GM21515 (cell line): ENCODE data around the gene FAM120A.
"Not testable (repeated sequence)": the region's sequence is repeated elsewhere in the genome, so short reads cannot be mapped to it uniquely, and the experiment has no call there.

Source experiments
- ATAC-seq: cut with Tn5 transposase; IDR thresholded peaks from one replicate; pipeline ENCODE4 v1.9.1; 2021; ENCODE audit not compliant: unreplicated experiment

Gene FAM120A

DNA sequence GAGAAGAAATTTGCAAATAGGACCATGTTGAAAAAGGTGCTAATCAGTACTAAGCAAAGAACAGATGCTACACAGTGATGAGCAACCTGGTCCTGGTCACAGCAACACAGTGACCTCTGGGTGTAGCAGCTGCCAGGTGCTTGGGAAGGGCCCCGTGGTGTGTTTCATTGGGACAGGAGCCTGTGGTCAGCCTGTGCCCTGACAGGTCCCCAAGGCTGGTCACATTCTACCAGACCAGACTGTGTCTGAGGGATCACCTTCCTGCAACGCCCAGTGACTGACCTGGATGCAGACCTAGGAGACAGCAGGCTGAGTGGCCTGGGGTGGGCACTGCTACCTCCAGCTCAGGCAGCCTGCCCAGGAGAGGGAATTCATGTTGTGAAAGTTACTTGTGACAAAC, 56.7 kb downstream of the FAM120A start:
- ATAC-seq, result no peak

DNA sequence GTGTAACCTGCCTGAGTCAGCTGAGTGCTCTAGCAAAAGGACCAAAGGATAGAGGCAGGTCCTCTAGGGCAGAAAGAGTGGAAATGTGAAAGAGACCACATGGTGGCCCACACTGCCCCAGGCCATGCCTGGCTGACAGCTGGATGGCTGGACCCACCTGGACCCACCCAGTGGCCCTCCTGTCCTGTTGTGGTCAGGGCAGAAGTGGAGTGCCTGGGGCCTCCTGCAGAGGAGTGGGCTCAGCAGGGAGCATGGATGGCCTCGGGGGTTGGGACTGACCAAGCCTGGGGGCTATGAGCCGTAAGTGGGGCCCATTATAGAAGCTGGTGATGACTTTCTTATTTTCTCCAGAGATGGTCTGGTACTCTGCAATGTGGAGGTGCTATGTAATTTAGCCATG, 57.6 kb downstream of the FAM120A start:
- ATAC-seq, result no peak

DNA sequence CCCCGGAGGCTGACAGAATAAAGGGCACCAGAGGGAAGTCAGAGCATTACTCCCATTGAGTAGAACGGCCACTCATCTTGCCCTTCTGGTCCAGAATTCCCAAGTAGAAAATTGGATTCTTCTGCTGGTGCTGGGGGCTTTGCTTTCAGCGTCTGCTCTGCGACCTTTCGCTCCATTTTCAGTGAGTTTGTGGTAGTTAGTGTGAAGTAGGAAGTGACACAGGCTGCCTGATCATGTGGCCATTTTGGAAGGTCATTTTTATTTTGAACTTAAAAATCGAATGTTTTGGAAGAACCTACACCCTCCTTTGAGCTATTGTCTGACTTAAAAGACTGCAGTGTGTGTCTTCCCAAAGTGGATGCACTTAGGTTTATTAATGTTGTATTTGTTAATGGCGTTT, 58.6 kb downstream of the FAM120A start:
- no peak for ATAC-seq

DNA sequence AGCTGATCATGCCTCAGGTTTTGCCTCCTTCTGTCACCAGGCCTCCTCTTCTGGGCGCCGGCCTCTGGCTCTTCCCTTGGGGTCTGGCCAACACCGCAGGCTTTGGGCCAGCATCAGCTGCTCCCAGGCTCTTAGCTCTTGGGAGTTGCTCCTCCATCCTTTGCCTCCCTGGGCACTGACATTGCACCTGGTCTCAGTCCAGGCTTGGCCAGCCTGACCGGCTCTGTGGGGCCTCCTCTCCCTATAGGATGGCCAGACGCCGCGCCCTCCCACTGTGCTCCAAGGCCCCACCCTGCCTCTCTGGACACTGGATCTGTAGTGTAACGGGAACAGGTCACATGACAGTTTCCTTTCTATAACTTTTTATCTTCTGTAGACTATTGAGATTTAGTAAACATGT, 59.7 kb downstream of the FAM120A start:
- not testable (repeated sequence) for ATAC-seq

DNA sequence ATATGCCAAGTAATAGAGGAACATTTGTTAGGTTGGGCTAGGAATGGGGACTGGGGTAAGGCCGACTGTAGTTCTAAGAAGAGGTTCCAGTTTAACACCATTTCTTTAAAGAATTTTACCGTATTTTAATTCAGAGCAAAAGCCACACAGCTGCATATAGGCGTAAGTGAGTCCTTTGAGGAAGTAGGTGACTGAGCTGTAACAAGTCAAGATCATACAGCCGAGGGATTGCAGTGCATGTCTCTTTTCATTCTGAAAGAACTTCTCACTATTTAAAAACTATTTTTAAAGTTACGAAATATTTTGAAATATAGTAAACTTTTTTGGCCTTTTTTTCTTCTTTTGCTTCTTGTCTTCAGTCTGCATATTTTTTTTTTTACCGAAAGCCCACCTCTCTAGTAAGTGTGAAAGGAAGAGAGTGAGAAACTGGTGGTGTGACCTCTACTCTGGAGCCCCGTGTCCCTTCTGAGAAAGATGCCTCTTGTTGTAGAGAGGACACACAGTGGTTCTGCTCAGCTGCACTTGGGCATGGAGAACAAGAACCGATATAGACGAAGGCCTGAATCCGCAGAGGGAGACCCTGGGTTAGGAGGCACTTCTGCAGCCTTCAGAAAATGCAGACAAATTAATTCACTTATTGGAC, 60.8 kb downstream of the FAM120A start:
- ATAC-seq, result not testable (repeated sequence)

DNA sequence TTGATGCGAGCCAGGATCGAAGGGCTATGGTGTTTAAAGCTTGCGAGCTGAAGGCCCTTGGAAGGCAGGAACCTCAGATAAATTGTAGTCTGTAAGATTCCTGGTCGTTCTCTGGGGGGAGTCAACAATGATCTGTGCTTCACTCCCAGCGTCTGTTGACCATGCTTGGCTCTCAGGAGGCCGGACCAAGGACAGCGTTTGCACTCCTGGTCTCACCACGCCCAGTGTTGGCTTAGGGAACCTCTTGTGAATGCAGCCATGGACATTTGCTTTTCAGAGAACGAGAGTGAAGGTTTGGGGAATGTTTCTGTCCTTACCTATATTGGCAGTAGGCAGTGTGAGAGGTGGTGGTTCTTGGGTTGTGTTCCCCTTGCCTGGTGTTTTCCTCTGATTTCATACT, 62.1 kb downstream of the FAM120A start:
- ATAC-seq, result no peak

DNA sequence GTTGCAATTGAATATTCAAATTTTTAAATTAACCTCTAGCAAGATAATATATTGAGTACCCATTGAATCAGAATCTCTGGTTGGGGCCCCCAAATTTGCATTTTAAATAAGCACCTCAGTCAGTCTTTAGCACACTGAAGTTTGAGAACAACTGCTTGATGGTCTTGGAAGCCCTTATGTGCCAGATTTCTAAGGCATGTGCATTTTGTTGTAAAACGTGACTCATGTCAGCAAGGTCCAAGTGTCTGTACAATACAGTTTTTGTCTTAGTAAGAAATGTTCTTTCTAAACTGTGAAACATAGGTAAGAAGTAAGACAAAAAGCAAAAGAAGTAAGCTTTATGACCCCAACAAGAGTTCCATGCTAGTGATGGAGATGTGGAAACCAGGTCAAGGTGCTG, 65.8 kb downstream of the FAM120A start:
- no peak for ATAC-seq

DNA sequence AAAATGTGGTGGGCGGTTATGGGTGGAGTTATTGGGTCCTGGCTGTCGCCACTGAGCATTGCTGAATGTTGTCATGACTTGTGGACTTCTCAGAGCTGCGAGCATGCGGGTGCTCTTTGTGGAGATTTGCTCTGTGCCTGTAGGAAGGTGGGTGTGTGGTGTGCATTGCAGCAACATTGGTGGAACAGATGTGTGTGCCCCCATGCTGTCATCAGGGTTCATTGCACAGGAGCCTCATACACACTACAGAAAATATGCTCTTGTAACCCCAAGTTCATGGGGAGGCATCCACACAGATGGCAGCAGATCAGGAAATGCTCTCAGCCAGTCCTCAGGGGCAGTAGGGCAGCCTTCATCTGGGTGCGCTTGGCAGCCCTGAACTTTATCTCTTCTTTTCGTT, 69.0 kb downstream of the FAM120A start:
- no peak for ATAC-seq

DNA sequence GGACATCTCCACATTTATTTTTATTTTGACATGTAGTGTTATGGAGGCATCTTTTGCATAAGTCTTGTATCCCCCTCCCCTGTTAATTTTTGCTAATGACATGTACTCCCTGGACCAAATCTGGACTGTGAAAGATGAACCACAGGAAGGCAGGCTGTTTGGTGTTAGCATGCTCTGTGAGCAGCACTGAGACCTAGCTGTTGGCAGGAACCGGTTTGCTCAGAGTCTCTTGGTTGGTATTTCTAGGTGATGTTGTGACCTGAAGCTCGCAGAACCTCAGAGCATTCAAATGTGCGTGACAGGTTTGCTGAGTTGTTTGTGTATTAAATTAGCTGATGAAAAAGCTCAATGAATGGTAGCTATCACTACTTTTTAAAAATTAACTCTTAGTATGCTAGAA, 71.3 kb downstream of the FAM120A start:
- ATAC-seq, result no peak

DNA sequence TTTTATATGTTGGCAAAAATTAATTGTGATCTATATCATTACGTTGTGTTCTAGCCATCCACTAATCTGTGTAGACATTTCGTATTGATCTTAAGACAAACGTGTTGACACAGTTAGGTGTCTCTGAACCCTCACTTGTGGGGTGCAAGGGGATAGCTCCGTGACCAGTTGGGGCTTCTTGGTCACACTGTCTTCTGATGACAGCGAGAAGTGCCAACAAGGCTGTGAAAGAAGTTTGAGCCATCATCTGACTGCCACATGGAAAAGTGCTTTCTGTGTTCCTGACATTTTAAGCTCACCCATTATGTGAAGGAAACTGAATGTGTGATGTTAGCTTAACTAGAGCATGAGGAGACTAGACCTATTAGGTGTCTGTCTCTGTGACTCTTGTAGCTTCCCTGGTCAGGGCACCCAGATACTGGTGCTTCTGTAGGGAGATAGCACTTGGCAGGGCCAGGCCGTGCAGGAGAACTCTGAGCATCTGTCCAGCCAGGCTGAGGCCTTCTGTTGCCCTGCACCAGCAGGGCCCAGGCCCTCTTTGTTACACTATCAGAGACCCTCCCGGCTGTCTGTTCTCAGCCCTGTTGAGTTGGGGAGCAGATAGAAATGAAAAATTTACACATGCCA, 72.1 kb downstream of the FAM120A start:
- ATAC-seq, result no peak

DNA sequence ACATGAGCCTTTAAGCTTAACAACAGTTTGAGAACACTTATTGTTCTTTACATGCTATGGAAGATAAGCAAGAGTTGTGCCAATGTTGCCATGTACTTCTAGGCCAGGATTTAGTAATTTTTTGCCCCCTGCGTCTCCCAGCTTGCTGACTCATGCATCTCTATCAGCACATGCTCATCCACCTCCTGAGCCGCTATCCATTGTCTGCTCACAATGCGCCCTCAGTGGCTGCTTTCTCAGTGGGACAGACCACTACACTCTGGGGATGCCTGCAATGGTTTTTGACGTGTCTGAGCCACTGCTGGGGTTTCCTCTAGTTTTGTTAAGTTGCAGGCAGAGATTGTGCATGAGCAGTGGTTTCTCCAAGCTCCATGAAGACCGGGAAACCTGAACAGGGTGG, 74.0 kb downstream of the FAM120A start:
- no peak for ATAC-seq

DNA sequence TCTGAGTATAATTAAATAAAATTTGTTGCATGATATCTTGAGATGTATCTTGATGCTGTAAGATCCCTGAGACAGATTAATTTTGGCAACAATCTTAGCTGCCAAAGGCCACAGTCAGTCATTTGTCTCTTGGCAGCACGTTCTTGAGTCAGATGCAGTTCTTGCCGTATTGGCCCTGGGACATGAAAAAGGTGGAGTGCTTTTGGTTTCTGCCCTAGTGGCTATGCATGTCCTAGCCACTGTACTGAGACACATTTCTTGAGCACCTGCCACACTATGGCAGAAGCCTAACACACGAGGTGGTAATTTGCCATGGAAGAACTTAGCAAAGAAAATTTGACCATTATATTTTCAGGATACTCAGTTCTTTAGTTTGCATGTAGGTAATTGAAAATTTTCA, 79.9 kb downstream of the FAM120A start:
- ATAC-seq, result no peak

DNA sequence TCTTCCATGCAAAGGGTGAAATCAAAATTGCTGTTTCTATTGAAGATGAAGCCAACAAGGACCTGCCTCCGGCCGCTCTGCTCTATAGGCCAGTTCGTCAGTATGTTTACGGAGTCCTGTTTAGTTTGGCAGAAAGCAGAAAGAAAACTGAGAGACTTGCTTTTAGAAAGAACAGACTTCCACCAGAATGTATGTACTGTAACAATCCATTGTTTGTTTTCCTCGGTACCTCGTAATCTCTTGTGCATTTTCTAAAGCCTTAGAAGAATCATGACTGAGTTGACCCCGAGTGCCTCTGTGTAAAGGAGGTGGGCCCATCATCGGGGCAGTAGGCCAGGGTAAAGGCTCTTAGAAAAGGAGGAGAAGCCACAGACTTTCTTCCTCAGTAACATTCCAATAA, 80.7 kb downstream of the FAM120A start:
- ATAC-seq, result no peak

DNA sequence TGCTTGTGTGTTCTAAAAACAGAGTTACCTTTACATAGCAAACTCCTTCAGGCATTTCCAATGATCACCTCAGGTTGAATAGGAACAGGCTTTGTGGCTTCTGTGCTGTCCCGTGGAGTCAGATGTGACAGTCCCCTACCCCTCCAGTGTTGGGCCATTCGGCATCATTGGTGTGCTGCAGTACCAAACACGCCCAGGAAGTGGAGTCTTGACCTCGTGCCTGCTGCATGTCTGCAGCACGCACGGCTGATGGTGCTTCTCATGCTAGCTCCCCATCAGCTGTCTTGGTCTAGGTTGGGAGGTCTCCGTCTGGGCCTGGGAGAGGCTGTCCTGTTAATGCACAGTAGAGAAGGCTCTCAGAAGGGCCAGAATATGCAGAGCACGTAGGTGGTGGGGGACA, 82.4 kb downstream of the FAM120A start:
- no peak for ATAC-seq

DNA sequence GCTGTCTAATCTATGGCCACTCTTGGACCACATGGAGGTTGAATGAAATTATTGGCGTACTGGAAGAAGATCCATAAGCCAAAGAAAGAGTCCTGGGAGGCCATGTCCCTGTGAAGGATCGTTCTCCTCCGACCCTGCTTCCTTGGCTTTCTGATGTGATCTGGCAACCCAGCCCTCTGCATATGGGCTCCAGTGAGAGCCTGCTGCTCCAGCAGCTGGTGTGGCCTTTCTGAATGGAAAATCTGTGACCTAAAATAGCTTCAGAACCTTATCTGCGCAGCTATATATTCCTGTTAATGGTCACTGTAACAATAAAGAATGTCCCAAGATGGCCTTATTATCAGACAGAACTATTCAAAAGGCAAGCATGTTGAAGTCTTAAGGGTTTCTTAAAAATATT, 84.7 kb downstream of the FAM120A start:
- no peak for ATAC-seq

DNA sequence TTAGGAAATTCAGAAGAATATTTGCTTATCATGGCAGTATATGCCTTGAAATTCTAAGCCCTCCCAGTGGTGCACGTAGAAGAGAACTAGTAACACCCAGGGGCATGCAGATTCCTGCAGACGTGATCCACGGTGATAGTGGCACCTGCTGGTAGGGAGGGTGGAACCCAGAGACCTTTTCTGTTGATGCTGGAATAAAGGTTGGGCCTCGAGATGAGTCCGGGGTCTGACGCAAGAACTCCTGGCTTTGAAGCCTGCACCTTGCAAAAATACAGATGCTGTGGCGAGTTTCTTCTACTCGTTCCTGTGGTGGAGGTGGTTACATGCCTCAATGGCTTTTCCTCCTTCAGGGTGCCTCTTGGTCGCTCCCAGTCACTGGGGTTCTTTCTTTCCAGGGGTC, 85.4 kb downstream of the FAM120A start:
- ATAC-seq, result no peak

DNA sequence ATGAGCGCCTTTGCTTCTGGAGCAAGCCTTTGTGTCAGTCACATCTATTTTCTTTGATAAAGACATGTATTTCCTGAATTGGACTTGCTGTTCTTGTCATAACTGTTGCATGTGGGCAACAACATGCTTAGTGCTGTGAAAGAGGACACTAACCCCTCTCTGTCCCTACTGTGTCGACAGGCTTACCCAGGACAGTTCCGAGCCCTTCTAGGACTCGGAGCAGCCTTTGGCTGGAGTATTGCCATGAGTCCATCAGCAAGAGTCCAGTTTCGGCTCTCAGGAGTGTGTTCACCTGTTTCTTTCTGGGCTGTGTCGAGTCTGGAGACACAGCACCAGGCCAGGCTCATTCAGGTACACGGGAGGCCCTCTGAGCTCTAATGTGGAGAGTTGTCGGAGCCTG, 88.8 kb downstream of the FAM120A start:
- ATAC-seq, result no peak

DNA sequence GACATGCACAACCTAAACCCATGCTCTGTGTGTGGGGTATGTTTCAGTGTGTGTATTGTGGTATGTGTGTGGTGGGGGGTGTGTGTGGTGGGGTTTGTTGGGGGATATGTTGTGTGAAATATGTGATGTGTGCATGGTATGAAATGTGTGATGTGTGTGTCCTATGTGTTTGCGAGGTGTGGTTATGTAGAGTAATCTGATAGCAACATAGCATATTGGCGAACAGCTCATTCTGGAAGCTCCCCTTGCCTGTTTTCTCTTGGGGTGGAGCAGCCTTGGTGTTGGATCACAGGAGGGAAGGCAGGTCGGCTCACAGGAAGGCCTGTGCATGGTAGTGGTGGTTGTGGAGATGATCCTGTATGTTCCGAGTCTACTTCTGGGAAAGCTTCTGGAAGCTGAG, 89.5 kb downstream of the FAM120A start:
- no peak for ATAC-seq

DNA sequence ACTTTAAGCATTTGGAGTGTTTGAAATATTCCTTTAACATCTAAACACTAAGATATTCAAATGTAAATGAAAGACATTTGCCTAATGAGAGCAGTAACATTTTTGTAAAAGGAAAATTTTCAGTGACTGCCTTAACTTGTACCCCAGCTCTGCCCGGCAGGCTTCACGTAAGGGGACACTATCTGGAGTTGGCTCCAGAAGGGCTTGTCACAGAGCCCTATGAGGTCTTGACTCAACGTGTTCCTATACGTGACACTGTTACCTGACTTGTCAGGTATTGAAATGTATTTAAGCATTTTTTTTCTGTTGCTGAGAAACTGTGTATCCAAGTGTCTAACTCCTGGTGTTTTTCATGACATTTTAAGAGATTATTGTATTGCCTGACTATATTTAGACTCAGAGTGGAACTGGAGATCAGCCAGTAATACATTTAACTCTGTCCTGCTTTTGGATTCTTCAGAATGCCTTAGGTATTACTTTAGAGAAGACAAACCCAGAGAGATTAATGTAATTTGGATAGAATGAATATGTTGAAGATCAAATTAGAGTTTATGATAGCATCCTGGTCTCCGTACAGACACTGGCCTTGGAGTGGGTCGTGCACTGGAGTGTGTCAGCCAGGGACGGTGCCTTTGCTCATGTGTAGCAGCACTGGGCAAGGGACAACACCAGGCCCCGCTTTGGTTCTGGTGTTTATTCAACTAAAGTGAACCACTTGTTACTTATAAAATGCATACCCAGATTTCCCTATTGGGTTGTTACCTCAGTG, 90.3 kb downstream of the FAM120A start:
- no peak for ATAC-seq

DNA sequence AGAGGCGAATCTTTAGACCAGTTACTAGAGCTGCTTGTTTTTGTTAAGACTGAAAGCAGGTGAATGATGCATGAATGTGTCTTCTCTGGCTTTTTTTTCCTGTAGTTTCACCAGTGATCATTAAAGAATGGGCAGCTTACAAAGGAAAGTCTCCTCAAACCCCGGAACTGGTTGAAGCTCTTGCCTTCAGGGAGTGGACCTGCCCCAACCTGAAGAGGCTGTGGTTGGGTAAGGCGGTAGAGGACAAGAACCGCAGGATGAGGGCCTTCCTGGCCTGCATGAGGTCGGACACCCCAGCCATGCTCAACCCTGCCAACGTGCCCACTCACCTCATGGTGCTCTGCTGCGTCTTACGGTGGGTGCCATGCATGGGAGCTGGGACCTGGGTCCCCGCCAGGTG, 91.6 kb downstream of the FAM120A start:
- ATAC-seq, result no peak

DNA sequence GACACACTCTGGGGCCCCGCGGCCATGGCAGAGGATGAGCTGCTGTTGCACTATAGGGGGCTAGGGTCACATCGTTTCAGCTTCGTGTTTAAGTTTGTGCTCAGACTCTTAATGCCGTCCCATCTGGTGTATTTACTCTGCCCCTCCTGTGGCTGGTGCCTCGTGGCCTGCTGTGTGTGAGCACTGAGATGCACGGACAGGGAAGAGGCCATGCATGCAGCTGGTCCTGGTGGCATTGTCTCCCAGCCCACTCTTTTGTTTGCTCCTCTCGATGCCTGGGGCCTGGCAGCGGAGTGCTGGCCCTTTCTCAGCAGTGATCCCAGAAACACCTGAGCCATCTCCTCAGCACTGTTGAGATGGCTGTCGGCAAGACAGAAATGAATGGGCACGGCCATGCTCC, 94.9 kb downstream of the FAM120A start:
- ATAC-seq, result no peak

DNA sequence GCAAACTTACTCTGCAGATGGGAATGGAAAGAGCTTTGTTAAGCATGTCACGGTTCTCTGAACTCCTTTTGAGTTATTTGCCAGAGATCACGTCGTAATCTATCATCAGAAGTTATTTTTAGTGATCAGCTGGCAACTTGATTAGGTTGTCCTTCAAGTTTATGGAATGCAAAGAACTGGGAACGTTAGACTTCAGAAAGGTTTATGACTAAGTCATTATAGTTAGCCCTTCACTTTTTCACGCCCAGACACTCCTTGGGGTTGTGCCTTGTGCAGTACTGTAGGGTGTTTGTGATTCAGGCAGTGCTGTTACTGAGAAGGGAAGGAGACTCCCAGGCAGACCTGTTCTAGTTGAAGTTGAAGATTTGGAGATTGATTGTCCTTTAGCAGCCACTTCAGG, 98.1 kb downstream of the FAM120A start:
- ATAC-seq, result no peak
